Measurements from ENCODE around the gene TMEM266.

Gene TMEM266

DNA sequence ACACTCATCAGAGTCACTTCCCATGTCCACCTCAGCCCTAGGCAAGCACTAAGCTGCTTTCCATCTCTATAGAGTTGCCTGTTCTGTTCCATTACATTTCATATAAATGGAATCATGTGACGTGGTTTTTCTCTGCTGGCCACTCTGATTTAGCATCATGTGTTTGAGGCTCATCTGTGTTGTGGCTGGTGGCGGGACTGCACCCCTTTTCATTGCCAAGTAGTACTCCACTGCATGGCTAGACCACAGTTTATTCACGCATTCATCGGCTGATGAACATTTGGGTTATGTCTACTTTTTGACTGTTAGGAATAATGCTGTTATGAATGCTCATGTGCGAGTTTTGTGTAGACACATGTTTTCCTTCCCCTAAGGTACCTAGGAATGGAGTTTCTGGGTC is 114.9 kb downstream of the TMEM266 start:
- TF ChIP-seq CTCF (IDR thresholded peaks at IDR 0.05) = no peak
- Histone ChIP-seq H3K27ac (no peak overlapping the region), H3K4me3 (no peak overlapping the region)
- DNase-seq (ENCODE audit: low spot score) = no peak

DNA sequence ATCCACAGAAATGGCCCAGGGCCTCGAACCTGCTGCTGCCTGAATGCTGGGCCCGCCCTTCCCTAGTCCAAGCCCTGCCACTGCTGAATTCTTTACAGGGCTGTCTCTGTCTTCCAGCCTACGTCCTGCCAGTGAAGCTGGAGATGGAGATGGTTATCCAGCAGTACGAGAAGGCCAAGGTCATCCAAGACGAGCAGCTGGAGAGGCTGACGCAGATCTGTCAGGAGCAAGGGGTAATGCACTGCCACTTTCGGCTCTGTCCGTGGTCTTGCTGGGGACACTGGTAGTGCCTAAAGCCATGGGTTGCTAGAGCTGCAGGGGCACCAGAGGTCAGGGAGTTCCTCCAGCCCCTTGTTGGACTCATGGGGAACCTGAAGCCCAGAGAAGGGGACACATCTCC is 115.7 kb downstream of the TMEM266 start:
- Histone ChIP-seq H3K4me3 (no peak overlapping the region), H3K27ac (no peak overlapping the region)
- no peak for DNase-seq (ENCODE audit: low spot score)
- TF ChIP-seq CTCF (IDR thresholded peaks at IDR 0.05) = no peak

DNA sequence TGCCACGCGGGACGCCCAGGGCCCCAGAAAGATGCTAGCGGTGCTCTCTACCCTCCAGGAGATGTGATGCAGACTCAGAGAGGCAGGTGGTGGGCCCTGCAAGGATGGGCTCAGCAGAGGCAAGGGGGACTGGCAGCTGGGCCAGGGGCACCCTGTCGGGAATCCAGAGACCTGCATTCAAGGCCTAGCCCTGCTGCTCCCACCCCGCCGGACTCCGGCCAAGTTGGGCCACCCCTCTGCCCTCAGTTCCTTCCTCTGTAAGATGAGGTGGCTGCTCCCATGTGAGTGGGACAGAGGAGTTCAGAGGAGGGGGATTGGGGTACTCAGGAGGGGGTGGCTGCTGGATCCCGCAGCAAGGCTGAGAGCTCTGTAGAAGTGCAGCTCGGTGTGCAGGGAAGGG is 116.3 kb downstream of the TMEM266 start:
- Histone ChIP-seq H3K27ac (no peak overlapping the region), H3K4me3 (no peak overlapping the region)
- DNase-seq (ENCODE audit: low spot score) = no peak
- TF ChIP-seq CTCF (IDR thresholded peaks at IDR 0.05) = no peak

GRCh38 chr15:76176487-76177085 is 116.8 kb downstream of the TMEM266 start:
- TF ChIP-seq CTCF (IDR thresholded peaks at IDR 0.05) = no peak
- Histone ChIP-seq H3K4me3 (no peak overlapping the region), H3K27ac (no peak overlapping the region)
- no peak for DNase-seq (ENCODE audit: low spot score)

- Histone ChIP-seq H3K4me3 (no peak overlapping the region), H3K27ac (no peak overlapping the region)
- no peak for TF ChIP-seq CTCF (IDR thresholded peaks at IDR 0.05)
- peak; percentile 81 for DNase-seq (ENCODE audit: low spot score)
Observed at GRCh38 chr15:76177491-76178040, 117.8 kb downstream of the TMEM266 start.

DNA sequence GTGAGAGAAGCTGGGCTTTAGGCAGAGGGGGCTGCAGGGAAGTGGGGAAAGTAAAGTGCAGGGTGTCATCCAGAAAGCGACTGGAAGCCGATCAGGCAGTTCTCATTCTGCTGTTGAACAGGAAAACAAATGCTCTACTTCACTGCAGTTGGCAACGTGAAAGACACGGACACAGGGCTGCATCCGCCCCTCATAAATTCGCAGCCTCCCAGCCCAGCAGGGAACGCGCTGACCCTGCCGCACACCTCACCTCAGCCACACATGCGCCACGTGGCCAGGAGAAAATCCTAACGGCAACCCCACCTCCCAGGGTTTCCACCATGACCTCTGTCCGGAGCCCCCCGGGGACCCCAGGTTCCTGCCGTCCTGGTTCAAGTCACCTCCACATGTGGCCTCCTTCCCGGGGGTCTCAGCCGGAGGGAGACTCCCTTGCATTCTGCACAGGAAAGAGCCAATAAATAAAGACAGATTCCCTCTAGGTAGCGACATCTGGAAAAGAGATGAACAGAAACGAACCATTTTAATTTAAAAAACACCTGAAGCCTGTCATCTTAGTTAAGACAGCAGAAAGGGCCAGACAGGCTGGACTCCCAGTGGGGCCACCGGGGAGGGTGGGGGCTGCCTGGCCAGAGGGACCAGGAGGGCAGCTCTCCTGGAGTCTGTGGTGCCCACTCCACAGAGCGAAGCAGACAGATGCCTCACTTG is 118.7 kb downstream of the TMEM266 start:
- no peak for DNase-seq (ENCODE audit: low spot score)
- Histone ChIP-seq H3K4me3 (no peak overlapping the region), H3K27ac (no peak overlapping the region)
- no peak for TF ChIP-seq CTCF (IDR thresholded peaks at IDR 0.05)

GRCh38 chr15:76179023-76179422 is 119.2 kb downstream of the TMEM266 start:
- no peak for DNase-seq (ENCODE audit: low spot score)
- H3K27ac ChIP-seq = no peak overlapping the region
- no peak for TF ChIP-seq CTCF (IDR thresholded peaks at IDR 0.05)
- H3K4me3 ChIP-seq = no peak overlapping the region
